ENCODE data around the gene METTL25B.

The METTL25B gene

DNA sequence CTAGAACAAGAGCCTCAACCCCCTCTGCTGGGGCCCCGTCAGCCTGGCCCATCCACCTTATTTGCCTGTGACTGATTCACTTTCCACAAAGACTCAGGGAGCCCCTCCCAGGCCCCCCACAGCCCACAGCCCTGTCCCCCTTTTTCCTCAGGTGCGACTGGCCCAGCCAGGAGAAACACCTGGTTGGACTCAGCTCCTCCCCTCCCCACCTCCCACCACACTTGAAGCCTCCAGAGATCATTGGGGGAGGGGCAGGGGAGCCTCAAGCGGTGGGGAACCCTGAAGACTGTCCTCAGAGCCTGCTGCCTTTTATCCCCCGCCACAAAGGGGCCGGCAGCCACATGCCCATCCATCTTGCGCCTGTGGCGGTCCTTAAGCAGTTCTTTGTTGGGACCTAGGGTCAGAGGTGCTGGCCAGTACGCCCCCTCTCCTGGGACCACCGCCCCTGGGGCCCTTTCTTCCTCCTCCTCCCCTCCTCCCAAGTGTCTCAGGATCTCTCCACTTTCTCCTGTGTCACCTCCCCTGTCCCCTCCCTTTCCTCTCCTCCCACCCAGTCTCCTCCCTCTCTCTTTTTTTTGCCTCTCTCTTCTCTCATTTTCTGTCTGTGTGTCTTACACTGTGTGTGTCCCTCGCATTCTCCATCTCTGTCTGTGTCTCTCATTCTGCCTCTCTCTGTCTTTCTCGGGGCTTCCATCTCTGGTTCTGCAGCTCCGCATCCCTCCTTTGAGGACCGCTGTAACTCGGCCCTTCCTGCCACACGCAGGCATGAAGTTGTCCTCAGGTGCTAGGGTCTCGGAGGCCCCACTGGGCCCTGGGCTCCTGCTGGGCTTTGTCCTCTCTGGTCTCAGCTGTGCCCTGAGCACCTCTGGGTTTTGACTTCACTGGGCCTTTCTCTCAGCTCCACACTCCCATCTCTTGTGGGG lies 35.1 kb upstream of the METTL25B start:
- H3K27me3 Mint-ChIP-seq: peaks cover 75 to 91% of the 10 kb centered on the region in 2 donors
- H3K4me3 Mint-ChIP-seq: no peak overlapping the region
- peak in 1 of 3 experiments; percentile 21 for DNase-seq
- peak; percentile 9 for ATAC-seq (replicated peaks)
- no peak overlapping the region for H3K27ac Mint-ChIP-seq
- no peaks in the 10 kb centered on the region for H3K9me3 Mint-ChIP-seq
- peaks cover 19 to 20% of the 10 kb centered on the region in 2 donors for H3K4me1 Mint-ChIP-seq (ENCODE audit: low read depth in 2 of 2)
- no peaks in the 10 kb centered on the region for H3K36me3 Mint-ChIP-seq (ENCODE audit: insufficient read depth)

DNA sequence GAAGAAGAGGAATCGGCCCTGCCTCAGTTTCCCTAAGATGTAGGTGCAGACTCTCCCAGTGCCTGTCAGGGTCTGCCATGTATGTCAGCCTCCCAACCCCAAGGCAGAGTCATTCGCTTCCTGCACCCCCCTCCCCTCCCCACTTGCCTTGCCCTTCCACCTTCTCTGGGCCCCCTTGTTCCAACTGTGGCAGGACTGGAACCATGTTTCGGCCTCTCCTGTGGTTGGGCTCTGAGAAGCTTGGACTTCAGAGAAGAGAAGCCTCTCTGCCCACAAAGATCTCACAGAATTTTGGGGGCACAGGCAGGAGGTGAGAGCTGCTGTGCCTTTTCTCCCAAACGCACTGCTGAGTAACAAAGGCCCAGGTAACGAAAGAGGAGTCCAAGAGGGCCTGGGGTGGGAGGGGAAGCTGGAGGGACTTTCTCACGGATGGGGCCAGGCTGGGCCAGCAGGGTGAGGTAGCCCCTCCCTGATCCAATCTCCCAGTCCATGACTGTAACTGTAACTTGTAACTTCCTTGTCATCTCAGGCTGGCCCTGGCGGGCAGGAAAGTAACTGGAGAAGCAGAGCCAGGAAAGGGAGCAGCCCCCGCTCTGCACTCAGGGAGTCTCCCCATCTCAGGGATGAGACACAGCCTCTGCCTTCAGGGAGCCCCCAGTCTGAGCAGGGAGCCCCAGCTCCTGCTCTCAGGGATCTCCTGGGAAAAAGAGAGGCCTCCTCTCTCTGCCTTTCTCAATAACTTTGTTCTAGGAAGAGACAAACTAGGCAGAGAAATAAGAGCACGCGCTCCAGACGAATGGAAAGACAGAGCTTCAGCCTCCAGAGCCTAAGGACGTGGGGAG lies 34.2 kb upstream of the METTL25B start:
- no peak overlapping the region for H3K27ac Mint-ChIP-seq
- no peak for DNase-seq
- H3K36me3 Mint-ChIP-seq (ENCODE audit: insufficient read depth): no peaks in the 10 kb centered on the region
- H3K4me3 Mint-ChIP-seq: no peak overlapping the region
- peaks cover 19 to 20% of the 10 kb centered on the region in 2 donors for H3K4me1 Mint-ChIP-seq (ENCODE audit: low read depth in 2 of 2)
- ATAC-seq (replicated peaks): no peak
- no peaks in the 10 kb centered on the region for H3K9me3 Mint-ChIP-seq
- H3K27me3 Mint-ChIP-seq: peaks cover 75 to 91% of the 10 kb centered on the region in 2 donors

DNA sequence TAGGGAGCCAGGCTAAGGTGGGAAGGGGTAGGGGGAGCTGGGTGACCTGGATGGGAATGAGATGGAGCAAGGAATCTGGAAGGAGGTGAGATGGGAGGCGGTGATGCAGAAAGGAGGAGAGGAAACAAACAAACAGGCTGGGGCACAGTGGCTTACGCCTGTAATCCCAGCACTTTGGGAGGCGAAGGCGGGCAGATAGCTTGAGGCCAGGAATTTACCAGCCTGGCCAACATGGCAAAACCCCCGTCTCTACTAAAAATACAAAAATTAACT lies 33.6 kb upstream of the METTL25B start:
- no peaks in the 10 kb centered on the region for H3K9me3 Mint-ChIP-seq
- no peak overlapping the region for H3K4me3 Mint-ChIP-seq
- H3K4me1 Mint-ChIP-seq (ENCODE audit: low read depth in 2 of 2): peaks cover 16 to 17% of the 10 kb centered on the region in 2 donors
- no peaks in the 10 kb centered on the region for H3K36me3 Mint-ChIP-seq (ENCODE audit: insufficient read depth)
- DNase-seq (no peak), ATAC-seq (replicated peaks) (no peak)
- H3K27ac Mint-ChIP-seq: no peak overlapping the region
- peaks cover 76 to 91% of the 10 kb centered on the region in 2 donors for H3K27me3 Mint-ChIP-seq

DNA sequence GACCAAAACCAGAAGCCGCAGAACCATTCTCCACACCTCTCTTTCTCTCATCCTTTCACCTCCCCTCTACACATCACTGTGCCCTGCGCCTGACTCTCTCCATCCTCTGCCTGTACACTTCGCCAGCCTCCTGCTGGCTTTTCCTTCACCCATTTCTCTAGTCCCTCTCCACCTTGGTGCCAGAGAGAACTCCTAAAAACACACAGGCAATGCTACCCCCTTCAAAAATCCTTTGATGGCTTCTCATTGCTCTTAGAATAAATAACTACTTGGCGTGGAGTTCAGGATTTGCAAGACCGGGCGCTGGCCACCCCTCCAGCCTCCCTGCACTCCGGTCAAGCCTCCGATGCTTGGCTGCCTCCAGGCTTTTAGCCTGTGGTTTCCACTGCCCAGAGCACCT lies 31.5 kb upstream of the METTL25B start:
- Mint-ChIP-seq H3K4me3 (no peak overlapping the region), H3K36me3 (ENCODE audit: insufficient read depth) (peaks cover 4% of the 10 kb centered on the region), H3K27ac (no peak overlapping the region), H3K27me3 (peaks cover 62 to 91% of the 10 kb centered on the region in 2 donors), H3K9me3 (no peaks in the 10 kb centered on the region), H3K4me1 (ENCODE audit: low read depth in 2 of 2) (peaks cover 14% of the 10 kb centered on the region in 2 donors)
- no peak for DNase-seq
- ATAC-seq (replicated peaks): no peak

DNA sequence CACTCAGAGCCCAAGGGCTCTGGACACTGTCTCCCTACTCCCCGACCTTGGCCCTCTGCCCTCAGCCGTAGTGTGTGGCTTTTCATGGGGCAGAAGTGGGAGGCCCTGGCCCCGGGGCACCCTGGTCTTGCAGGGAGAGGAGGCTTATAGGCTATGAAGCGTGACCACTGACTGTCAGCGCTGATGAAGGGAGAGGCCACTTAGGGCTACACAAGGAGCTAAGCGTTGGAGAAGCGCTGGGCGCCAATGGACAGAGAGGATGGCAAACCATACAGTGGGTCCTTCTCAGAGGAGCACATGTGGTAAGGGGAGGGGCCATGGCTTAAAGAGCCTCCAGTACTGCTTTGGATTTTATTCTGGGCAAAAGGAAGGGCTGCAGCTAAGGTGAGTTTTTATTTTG lies 30.8 kb upstream of the METTL25B start:
- DNase-seq (no peak), ATAC-seq (replicated peaks) (no peak)
- peaks cover 7 to 9% of the 10 kb centered on the region in 2 donors for H3K4me1 Mint-ChIP-seq (ENCODE audit: low read depth in 2 of 2)
- H3K36me3 Mint-ChIP-seq (ENCODE audit: insufficient read depth): peaks cover 5% of the 10 kb centered on the region
- H3K9me3 Mint-ChIP-seq: no peaks in the 10 kb centered on the region
- no peak overlapping the region for H3K4me3 Mint-ChIP-seq
- no peak overlapping the region for H3K27ac Mint-ChIP-seq
- peaks cover 55 to 84% of the 10 kb centered on the region in 2 donors for H3K27me3 Mint-ChIP-seq

DNA sequence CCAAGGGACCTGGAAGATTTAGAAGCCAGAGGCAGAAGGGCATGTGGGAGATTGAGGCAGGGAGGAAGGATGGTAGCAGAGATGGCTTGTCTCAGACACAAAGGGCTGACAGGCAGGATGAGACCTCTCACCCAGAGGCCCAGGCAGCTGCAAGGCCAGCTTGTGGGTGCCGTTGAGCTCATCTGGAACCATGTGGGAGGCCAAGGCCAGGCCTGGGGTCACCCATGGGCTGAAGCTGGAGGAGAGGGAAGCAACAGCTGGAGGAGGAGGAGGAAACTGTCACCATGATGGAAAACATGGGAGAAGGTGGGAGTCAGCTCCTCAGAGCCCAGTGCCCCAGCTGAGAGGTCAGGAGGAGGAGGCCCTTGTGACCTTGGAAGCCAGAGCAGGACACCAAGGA lies 29.3 kb upstream of the METTL25B start:
- Mint-ChIP-seq H3K4me1 (ENCODE audit: low read depth in 2 of 2) (no peaks in the 10 kb centered on the region), H3K9me3 (no peaks in the 10 kb centered on the region), H3K36me3 (ENCODE audit: insufficient read depth) (peaks cover 8% of the 10 kb centered on the region), H3K27me3 (peaks cover 40 to 83% of the 10 kb centered on the region in 2 donors), H3K27ac (no peak overlapping the region), H3K4me3 (no peak overlapping the region)
- ATAC-seq (replicated peaks) (no peak), DNase-seq (no peak)

DNA sequence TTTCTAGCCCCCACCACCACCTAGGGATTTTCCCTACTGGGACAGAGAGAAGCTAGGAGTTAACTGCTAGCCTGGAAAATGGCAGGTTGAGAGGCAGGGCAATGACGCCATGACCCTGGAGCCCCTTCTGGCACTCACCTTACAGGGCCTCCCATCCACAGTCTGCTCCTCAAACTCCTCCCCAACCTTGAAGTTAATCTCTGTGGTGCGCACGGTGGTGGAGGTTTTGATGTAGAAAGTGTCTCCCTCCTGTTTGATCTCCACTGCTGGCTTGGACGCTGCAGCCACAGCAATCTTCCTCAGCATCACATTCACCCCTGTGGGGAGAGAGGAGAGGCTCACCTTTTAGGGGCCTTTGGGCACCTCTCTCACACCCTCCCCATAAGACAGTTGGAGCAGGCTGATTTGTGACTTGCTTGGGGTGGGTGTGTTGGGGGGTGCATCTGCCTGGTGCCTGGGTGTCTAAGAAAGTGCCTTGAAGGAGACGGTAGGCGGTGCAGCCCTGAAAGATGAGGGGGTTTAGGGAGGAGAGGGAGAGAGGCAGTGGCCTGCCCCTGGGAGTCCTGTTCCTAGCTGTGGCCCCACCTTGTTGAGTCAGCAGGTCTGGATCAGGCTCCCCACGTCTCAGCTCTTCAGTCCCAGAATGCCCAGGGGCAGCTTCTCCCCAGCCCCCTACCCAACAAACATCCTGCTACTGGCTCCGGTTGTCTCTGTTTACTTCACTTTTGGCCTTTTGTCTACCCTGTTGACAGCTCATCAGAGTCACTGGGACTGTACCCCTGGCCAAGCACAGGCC lies 27.3 kb upstream of the METTL25B start:
- no peak for DNase-seq
- Mint-ChIP-seq H3K4me1 (ENCODE audit: low read depth in 2 of 2) (peaks cover 9 to 10% of the 10 kb centered on the region in 2 donors), H3K27me3 (peaks cover 38 to 80% of the 10 kb centered on the region in 2 donors), H3K9me3 (no peaks in the 10 kb centered on the region), H3K27ac (no peak overlapping the region), H3K4me3 (no peak overlapping the region), H3K36me3 (ENCODE audit: insufficient read depth) (peaks cover 9% of the 10 kb centered on the region)
- no peak for ATAC-seq (replicated peaks)

DNA sequence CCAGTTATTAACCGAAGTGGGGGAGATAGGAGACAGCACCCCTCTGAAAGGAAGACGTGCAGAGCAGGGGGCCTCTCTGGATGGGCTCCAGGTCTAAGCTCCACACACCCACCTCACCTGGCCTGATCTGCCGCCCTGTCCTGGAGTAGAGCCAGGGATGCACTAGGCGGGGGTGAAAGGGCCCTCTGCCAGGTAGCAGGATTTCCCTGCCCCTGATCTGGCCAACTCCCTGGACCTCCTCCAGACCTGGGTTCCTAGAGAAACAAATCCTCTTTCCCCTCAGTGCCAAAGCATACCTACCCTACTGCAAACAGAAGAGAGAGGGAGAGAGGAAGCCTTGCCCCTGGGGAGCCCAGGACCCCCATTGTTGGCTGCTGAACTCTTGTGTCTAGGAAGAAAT lies 24.9 kb upstream of the METTL25B start:
- ATAC-seq (replicated peaks): no peak
- H3K4me1 Mint-ChIP-seq (ENCODE audit: low read depth in 2 of 2): peaks cover 16 to 17% of the 10 kb centered on the region in 2 donors
- peaks cover 11% of the 10 kb centered on the region for H3K36me3 Mint-ChIP-seq (ENCODE audit: insufficient read depth)
- H3K9me3 Mint-ChIP-seq: no peaks in the 10 kb centered on the region
- peak overlapping the region in 1 of 2 donors; percentile 49 for H3K27ac Mint-ChIP-seq
- DNase-seq: no peak
- no peak overlapping the region for H3K4me3 Mint-ChIP-seq
- peaks cover 20 to 56% of the 10 kb centered on the region in 2 donors for H3K27me3 Mint-ChIP-seq

DNA sequence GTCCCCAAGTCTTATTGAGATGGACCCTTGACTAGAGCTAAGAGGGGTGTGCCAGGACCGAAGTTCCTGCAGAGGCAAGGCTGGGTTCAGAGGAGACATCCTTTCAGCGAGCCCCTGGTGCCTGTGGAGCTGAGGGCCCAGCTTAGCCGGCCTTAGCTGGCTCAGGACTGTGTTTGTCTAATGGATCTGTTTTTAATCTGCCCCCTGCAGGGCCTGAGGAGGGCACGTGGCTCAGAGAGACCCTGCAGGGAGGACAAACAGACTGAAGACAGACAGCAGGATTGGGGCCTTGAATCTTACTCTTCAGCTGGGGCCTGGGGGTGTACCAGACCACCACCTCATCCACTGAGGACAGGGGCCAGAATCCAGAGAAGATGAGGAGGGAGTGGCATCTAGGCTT lies 24.5 kb upstream of the METTL25B start:
- H3K27ac Mint-ChIP-seq: no peak overlapping the region
- DNase-seq (no peak), ATAC-seq (replicated peaks) (no peak)
- peaks cover 18 to 52% of the 10 kb centered on the region in 2 donors for H3K27me3 Mint-ChIP-seq
- peak overlapping the region; percentile 65 to 94 for H3K4me3 Mint-ChIP-seq
- peaks cover 16 to 17% of the 10 kb centered on the region in 2 donors for H3K4me1 Mint-ChIP-seq (ENCODE audit: low read depth in 2 of 2)
- peaks cover 11% of the 10 kb centered on the region for H3K36me3 Mint-ChIP-seq (ENCODE audit: insufficient read depth)
- no peaks in the 10 kb centered on the region for H3K9me3 Mint-ChIP-seq

DNA sequence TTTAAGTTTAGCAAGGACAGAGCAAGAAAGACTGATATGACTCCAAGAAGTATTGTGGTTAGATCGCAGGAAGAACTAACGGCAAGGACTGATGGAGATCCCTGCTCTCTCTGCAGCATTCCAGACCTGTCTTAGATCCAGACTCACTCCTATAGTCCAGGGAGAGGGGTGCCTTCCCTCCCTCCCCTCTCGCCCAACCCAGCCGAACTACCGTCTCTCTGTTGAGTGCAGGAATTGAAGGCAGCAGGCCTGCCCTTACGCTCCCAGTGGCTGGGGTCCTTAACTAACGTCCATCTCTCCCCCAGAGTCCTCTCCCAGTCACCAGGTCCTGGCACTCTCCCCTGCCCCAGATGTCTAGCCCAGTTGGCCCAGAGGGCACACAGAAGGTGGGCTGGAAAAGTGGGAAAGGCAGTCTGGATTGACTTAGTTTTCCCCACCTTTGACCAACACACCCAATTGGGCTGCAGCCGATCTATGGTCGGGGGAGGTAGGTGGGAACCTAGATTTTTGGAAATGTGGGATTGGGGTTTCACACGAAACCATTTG lies 24.0 kb upstream of the METTL25B start:
- Mint-ChIP-seq H3K27ac (peak overlapping the region in 1 of 2 donors; percentile 63), H3K4me3 (peak overlapping the region; percentile 65 to 94)

DNA sequence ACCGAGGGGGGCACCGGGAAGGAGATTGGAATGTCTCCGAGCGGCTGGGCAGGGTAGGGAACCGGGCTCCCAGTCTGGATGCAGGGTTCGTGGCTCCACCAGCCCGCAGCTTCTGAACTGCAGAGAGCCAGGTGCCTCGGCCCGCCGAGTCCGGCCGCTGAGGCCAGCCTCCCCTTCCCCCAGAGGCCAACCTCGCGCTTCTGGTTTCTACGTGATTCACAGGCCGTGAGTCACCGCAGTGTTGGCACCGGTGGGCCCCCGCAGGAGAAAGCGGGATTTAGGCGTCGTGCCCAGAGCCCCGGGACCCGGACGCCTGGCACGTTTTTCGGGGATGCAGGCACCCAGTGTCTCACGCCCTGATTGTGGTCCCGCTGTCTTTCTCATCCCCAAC lies 23.3 kb upstream of the METTL25B start:
- Mint-ChIP-seq H3K27me3 (peaks cover 6 to 40% of the 10 kb centered on the region in 2 donors), H3K27ac (peak overlapping the region in 1 of 2 donors; percentile 70), H3K4me1 (ENCODE audit: low read depth in 2 of 2) (peaks cover 16 to 17% of the 10 kb centered on the region in 2 donors), H3K36me3 (ENCODE audit: insufficient read depth) (peaks cover 11% of the 10 kb centered on the region), H3K4me3 (peak overlapping the region; percentile 93 to 94), H3K9me3 (no peaks in the 10 kb centered on the region)
- peak; percentile 11 for ATAC-seq (replicated peaks)
- DNase-seq: no peak

More for the DNA sequence above, 24.0 kb upstream of the METTL25B start:
- no peak for DNase-seq
- Mint-ChIP-seq H3K27me3 (peaks cover 13 to 47% of the 10 kb centered on the region in 2 donors), H3K4me1 (ENCODE audit: low read depth in 2 of 2) (peaks cover 16 to 17% of the 10 kb centered on the region in 2 donors), H3K36me3 (ENCODE audit: insufficient read depth) (peaks cover 11% of the 10 kb centered on the region), H3K9me3 (no peaks in the 10 kb centered on the region)
- no peak for ATAC-seq (replicated peaks)

DNA sequence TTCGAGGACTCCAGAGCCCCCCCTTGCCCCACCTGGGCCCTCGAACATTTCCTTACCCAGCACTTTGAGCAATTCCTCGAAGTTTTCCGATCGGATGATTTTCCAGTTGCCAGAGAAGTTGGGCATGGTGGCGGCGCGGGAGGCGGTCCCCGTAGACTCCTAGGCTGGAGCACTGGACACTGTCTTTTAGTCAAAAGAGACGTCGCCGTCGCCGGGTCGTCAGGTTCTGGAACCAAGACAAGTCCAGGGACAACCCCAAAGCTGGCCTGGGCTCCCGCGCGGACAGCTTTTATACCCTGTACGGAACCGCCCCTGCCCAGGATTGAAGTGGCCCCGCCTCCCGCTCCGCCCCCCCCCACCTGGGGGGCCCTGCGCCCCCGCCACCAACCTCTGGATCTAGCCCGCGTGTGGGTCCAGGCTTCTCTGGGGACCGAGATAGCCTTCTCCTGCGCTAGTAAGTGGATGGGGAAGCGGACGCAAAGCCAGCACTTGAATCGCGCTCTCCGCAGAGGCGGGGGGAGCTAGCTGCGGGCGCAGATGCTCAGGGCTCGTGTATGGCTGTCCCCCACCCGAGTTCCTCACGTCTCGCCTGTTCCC lies 22.9 kb upstream of the METTL25B start, which contains the start of gene CRABP2:
Gene CRABP2, minus strand, starts transcription at position 263 of the 597 bp plus-strand sequence. Its CDS starts 137 bp downstream, at position 126.
- Mint-ChIP-seq H3K9me3 (no peaks in the 10 kb centered on the region), H3K36me3 (ENCODE audit: insufficient read depth) (peaks cover 11% of the 10 kb centered on the region), H3K4me1 (ENCODE audit: low read depth in 2 of 2) (peaks cover 16 to 17% of the 10 kb centered on the region in 2 donors), H3K27ac (peak within 1 kb of the TSS; percentile 87 to 91), H3K27me3 (peaks cover 6 to 35% of the 10 kb centered on the region in 2 donors), H3K4me3 (peak within 1 kb of the TSS; percentile 93 to 94)
- DNase-seq: peak in 2 of 3 experiments; percentile 22 to 25
- ATAC-seq (replicated peaks): peak; percentile 63
